Activated CD8-positive, alpha-beta memory T cell treated with anti-CD3 and anti-CD28 coated beads for 36 hours (primary cell): Measurements from ENCODE around the gene ARID1B. TPM values are rescaled to one million over a fixed set of nuclear protein-coding genes. Genes with fewer than 3 reads are reported as not detected.

Source experiments
- CTCF ChIA-PET: fragments of 350-600 bp; sonication (Branson Sonifier 250); formaldehyde crosslinking; loops from one replicate; lab custom pipeline; 2021; ENCODE audit warnings: antibody characterized with exemption; lab: Charles Lee
- POLR2A ChIA-PET: fragments of 350-600 bp; sonication (Branson Sonifier 250); formaldehyde crosslinking; loops from one replicate; lab custom pipeline; 2021; ENCODE audit warnings: antibody characterized with exemption; lab: Charles Lee
- total RNA-seq, 2 experiments: library from RNA; stranded (reverse); gene quantifications; one replicate each; pipeline ENCODE4 v1.2.3, GENCODE V29; 2021

Gene ARID1B
- total RNA-seq, 2 experiments from 2014 or later, result 48.4 to 49.5 TPM

GRCh38 chr6:157079277-157079676, 302.1 kb downstream of the ARID1B start:
- CTCF ChIA-PET, result interaction anchor here (1.8 kb wide), 1 partner anchor 10 kb away, joined by 7 read pairs; no protein-coding TSS in a partner anchor
- POLR2A ChIA-PET, result no interaction called here

- ChIA-PET POLR2A (no interaction called here), CTCF (interaction anchor here (1.3 to 1.8 kb wide), 2 partner anchors 11 to 104 kb away, joined by 3 to 7 read pairs; no protein-coding TSS in a partner anchor)
Measured at GRCh38 chr6:157079771-157080170, 302.6 kb downstream of the ARID1B start.

- POLR2A ChIA-PET, result no interaction called here
- CTCF ChIA-PET, result interaction anchor here (1.3 kb wide), 1 partner anchor 103 kb away, joined by 3 read pairs; no protein-coding TSS in a partner anchor
Measured at GRCh38 chr6:157080986-157081391, 303.8 kb downstream of the ARID1B start.

GRCh38 chr6:157083343-157083742, 306.2 kb downstream of the ARID1B start:
- ChIA-PET POLR2A (no interaction called here), CTCF (interaction anchor here (0.7 kb wide), 1 partner anchor 97 kb away, joined by 3 read pairs; no protein-coding TSS in a partner anchor)

- ChIA-PET CTCF (no interaction called here), POLR2A (no interaction called here)
Measured at GRCh38 chr6:157086632-157087031, 309.5 kb downstream of the ARID1B start.

- ChIA-PET CTCF (no interaction called here), POLR2A (no interaction called here)
Measured at GRCh38 chr6:157087974-157088373, 310.8 kb downstream of the ARID1B start.

GRCh38 chr6:157088841-157089240, 311.7 kb downstream of the ARID1B start:
- ChIA-PET CTCF (no interaction called here), POLR2A (no interaction called here)

- CTCF ChIA-PET, result no interaction called here
Measured at GRCh38 chr6:157089258-157089657, 312.1 kb downstream of the ARID1B start.

GRCh38 chr6:157089851-157090250, 312.7 kb downstream of the ARID1B start:
- POLR2A ChIA-PET, result no interaction called here

More at GRCh38 chr6:157089258-157089657, 312.1 kb downstream of the ARID1B start:
- POLR2A ChIA-PET, result no interaction called here

GRCh38 chr6:157090736-157091135, 313.6 kb downstream of the ARID1B start:
- ChIA-PET CTCF (no interaction called here), POLR2A (no interaction called here)

More at GRCh38 chr6:157089851-157090250, 312.7 kb downstream of the ARID1B start:
- CTCF ChIA-PET, result no interaction called here

GRCh38 chr6:157091243-157091642, 314.1 kb downstream of the ARID1B start:
- CTCF ChIA-PET, result no interaction called here
- POLR2A ChIA-PET, result no interaction called here

GRCh38 chr6:157091856-157092460, 314.8 kb downstream of the ARID1B start:
- POLR2A ChIA-PET, result no interaction called here
- CTCF ChIA-PET, result no interaction called here

- CTCF ChIA-PET, result no interaction called here
- POLR2A ChIA-PET, result no interaction called here
Measured at GRCh38 chr6:157092736-157093135, 315.6 kb downstream of the ARID1B start.

- ChIA-PET CTCF (no interaction called here), POLR2A (no interaction called here)
Measured at GRCh38 chr6:157093536-157093935, 316.4 kb downstream of the ARID1B start.

GRCh38 chr6:157094038-157094437, 316.9 kb downstream of the ARID1B start:
- POLR2A ChIA-PET, result no interaction called here
- CTCF ChIA-PET, result interaction anchor here (0.6 kb wide), 1 partner anchor 35 kb away, joined by 3 read pairs; no protein-coding TSS in a partner anchor

GRCh38 chr6:157095084-157095483, 317.9 kb downstream of the ARID1B start:
- POLR2A ChIA-PET, result no interaction called here
- CTCF ChIA-PET, result no interaction called here

- CTCF ChIA-PET, result no interaction called here
Measured at GRCh38 chr6:157095569-157095968, 318.4 kb downstream of the ARID1B start.

GRCh38 chr6:157096105-157096504, 318.9 kb downstream of the ARID1B start:
- ChIA-PET CTCF (no interaction called here), POLR2A (no interaction called here)

More at GRCh38 chr6:157095569-157095968, 318.4 kb downstream of the ARID1B start:
- POLR2A ChIA-PET, result no interaction called here

GRCh38 chr6:157096522-157096921, 319.3 kb downstream of the ARID1B start:
- ChIA-PET CTCF (no interaction called here), POLR2A (no interaction called here)

- ChIA-PET CTCF (no interaction called here), POLR2A (no interaction called here)
Measured at GRCh38 chr6:157097255-157097955, 320.2 kb downstream of the ARID1B start.

GRCh38 chr6:157098999-157099398, 321.8 kb downstream of the ARID1B start:
- ChIA-PET CTCF (interaction anchor here (1.3 kb wide), 1 partner anchor 44 kb away, joined by 5 read pairs; no protein-coding TSS in a partner anchor), POLR2A (no interaction called here)
